GM12875 (cell line): Measurements from ENCODE around the gene PDZRN3.

Experiments used
- H3K4me3 ChIP-seq: one replicate; pipeline ENCODE4 v1.5.1; 2011; ENCODE audit warnings: low read depth, low read length, control low read depth
- TF ChIP-seq, protein P1 (sequence below): IDR thresholded peaks from 2 replicates; pipeline ENCODE4 v1.5.1; 2011; ENCODE audit warnings: low read depth, mild to moderate bottlenecking, control low read depth, inconsistent platforms, low read length, moderate library complexity, borderline replicate concordance; ENCODE audit not compliant: insufficient read depth

The PDZRN3 gene

DNA sequence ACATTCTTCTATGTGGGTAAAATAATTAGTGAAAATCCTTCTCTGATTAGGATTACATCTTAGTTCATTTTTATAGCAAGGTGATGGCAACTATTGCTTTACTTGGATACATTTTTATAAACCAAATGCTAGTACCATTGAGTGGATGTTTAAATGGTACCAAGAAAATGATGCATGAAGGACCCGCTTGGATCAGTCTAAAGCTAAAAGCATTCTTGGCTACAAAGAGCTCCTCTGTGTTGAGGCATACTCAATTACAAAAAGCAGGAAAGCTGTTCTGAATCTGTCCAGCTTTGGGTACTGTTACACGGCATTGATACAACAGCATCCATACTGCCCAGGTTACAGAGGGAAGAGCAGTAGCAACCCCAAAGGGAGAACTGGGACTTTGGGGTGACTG, 217.2 kb downstream of the PDZRN3 start:
- TF ChIP-seq, protein P1, sequence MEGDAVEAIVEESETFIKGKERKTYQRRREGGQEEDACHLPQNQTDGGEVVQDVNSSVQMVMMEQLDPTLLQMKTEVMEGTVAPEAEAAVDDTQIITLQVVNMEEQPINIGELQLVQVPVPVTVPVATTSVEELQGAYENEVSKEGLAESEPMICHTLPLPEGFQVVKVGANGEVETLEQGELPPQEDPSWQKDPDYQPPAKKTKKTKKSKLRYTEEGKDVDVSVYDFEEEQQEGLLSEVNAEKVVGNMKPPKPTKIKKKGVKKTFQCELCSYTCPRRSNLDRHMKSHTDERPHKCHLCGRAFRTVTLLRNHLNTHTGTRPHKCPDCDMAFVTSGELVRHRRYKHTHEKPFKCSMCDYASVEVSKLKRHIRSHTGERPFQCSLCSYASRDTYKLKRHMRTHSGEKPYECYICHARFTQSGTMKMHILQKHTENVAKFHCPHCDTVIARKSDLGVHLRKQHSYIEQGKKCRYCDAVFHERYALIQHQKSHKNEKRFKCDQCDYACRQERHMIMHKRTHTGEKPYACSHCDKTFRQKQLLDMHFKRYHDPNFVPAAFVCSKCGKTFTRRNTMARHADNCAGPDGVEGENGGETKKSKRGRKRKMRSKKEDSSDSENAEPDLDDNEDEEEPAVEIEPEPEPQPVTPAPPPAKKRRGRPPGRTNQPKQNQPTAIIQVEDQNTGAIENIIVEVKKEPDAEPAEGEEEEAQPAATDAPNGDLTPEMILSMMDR: no peak
- no peak overlapping the region for H3K4me3 ChIP-seq

DNA sequence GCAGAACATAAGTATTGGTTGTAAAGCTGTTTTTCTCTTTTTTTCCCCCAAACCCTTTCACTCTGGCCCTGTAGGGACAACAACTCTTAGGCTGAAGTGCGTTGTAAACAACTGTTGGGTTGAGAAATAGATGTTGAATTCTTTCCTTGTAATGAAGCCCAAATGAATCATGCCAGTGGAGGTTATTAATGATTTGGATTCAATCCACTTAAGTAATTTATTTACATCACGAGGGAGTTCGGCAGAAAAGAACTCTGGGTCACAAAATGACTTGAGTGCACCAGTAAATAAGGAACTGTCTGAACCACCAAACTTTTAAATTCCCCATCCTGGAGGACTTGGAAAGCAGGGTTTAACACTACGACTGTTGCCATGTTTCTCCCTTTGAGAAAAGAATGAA, 218.9 kb downstream of the PDZRN3 start:
- TF ChIP-seq, protein P1: no peak

DNA sequence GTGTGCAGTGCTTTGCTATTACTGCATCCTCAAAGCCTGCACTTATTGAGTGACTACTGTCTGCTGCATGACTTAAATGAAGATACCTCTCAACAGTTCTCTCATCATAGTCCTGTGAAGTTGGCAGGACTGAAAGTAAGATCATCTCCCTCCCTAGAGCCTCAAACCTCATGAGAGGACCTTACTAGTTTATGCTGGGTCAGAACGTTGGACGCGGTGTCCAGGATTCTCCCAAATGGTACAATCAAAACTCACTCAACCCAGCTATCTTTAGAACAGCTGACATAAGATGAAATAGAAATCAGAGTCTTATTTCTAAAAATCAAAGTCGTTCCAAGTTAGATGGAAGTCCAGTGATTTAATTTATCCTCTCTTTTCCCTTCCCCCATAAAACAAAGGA, 219.7 kb downstream of the PDZRN3 start:
- H3K4me3 ChIP-seq: no peak overlapping the region
- TF ChIP-seq, protein P1: no peak

More for the DNA sequence above, 218.9 kb downstream of the PDZRN3 start:
- no peak overlapping the region for H3K4me3 ChIP-seq

DNA sequence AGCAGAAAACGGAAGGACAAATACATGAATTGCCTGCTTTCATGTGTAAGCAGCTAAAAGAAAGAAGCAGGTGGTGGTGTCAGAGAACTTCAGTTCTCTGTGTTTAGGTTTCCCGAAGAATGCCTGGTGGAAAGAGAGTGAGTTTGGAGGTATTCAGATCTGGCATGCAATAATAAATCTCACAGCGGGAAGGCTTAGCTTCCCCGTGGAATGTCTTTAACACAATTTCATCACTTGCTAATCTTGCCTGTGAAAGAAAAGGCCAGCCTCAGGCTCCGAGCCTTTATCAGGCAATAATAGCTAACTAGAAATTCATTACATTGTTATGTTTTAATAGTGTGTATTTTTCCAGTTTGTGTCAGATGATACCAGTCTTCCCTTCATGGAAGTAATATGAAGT, 220.3 kb downstream of the PDZRN3 start:
- no peak overlapping the region for H3K4me3 ChIP-seq
- TF ChIP-seq, protein P1: no peak

DNA sequence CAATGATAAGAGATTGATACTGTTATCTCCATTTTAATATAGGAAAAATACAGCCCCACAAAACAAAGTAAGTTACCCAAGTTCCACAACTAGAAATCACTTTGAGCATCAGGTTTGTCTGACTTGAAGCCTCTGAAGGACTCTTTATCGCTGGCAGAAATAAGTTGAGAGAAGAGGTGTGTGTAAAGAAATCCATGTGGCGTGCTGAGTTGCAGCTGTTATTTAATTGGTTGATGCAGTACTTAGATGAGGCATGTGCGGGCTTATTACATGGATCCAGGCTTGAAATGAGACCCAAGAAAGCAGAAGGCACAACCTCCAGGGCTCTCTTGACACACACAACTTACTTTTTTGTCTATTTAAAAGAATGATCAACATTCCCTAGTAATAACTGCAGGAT, 221.3 kb downstream of the PDZRN3 start:
- H3K4me3 ChIP-seq: no peak overlapping the region
- TF ChIP-seq, protein P1: no peak

DNA sequence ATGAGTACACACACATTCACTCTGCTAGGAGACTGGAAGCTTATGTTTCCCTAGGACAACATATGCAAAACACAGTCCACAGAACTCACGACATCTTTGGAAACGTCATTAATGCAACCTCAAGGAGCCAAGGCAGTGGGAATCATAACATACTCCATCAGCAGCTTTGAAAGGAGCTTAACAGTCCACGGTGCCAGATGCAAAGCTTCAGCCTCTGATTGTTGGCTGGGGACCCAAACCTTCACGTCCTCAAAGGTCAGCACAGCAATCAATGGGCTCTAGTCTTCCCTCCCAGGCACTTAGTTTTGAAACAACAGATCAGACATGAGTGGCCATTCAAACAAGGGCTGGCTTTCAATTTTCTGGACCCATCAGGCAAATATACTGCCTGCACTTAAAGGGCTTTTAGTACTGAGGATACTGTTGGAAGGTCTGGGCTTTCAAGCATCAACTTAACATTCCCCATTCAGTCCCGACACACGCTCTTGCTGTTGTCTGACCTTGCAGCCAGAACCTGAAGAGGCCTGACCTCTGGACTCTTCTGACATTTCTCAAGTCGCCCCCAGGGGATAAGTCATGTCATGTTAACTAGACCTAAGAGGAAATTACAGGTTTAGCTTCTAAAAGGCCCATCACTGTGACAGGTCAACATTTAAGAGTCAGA, 223.0 kb downstream of the PDZRN3 start:
- H3K4me3 ChIP-seq: no peak overlapping the region

DNA sequence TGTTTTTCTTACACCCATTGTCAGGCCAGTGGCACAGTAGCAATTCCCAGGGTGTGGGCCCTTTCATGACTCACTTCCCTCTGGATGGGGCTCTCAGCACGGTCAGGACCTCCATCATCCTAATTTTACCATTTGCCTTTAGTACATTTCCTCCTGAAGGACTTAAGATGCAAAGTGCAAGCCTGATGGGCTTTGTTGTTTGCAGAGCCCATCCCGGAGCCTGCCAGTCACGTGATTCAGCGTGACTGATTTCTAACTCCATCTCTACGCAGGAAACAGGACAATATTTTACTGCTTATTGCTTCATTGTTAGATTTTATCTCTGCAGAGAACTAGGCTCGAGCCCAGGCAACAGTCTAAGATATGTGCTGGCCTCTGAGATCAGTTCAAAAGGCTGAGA, 223.7 kb downstream of the PDZRN3 start:
- TF ChIP-seq, protein P1: no peak
- H3K4me3 ChIP-seq: no peak overlapping the region

More for the DNA sequence above, 223.0 kb downstream of the PDZRN3 start:
- TF ChIP-seq, protein P1: no peak
